Neural progenitor cell (in vitro differentiated cells): ENCODE data around the gene VDAC2. TPM values are rescaled to one million over a fixed set of nuclear protein-coding genes. Genes with fewer than 3 reads are reported as not detected.
A peak's percentile ranks its signal among the peaks of the same experiment; 100 is the strongest.

Experiments
- DNase-seq: peaks from one replicate; pipeline ENCODE4 v3.0.0-alpha.2; 2016; ENCODE audit warnings: low spot score
- H2AFZ ChIP-seq: fragments of 200-600 bp; sonication (generic); replicated peaks from 2 replicates; pipeline ENCODE4 v1.6.1; 2016; ENCODE audit warnings: antibody characterized with exemption
- H3F3A ChIP-seq: fragments of 200-600 bp; sonication (generic); 2 replicates; pipeline ENCODE4 v1.6.1; 2016; ENCODE audit warnings: antibody characterized with exemption, low read depth
- H3K27ac ChIP-seq: fragments of 200-600 bp; sonication (generic); 2 replicates; pipeline ENCODE4 v1.5.1; 2016; ENCODE audit warnings: mild to moderate bottlenecking
- H3K27me3 ChIP-seq: fragments of 200-600 bp; sonication (generic); 2 replicates; pipeline ENCODE4 v1.6.1; 2016; ENCODE audit warnings: mild to moderate bottlenecking, moderate library complexity
- H3K36me3 ChIP-seq: fragments of 200-600 bp; sonication (generic); 2 replicates; pipeline ENCODE4 v1.5.1; 2016
- H3K4me1 ChIP-seq: fragments of 200-600 bp; sonication (generic); 2 replicates; pipeline ENCODE4 v1.6.1; 2016; ENCODE audit warnings: mixed run types
- H3K4me2 ChIP-seq: fragments of 200-600 bp; sonication (generic); 2 replicates; pipeline ENCODE4 v1.6.1; 2016
- H3K4me3 ChIP-seq: fragments of 200-600 bp; sonication (generic); 2 replicates; pipeline ENCODE4 v1.5.1; 2016
- H3K79me2 ChIP-seq: fragments of 200-600 bp; sonication (generic); 2 replicates; pipeline ENCODE4 v1.6.1; 2016; ENCODE audit warnings: low read depth
- H3K9ac ChIP-seq: fragments of 200-600 bp; sonication (generic); 2 replicates; pipeline ENCODE4 v1.6.1; 2016
- H3K9me3 ChIP-seq: fragments of 200-600 bp; sonication (generic); 2 replicates; pipeline ENCODE4 v1.5.1; 2016; ENCODE audit warnings: low read depth
- H4K20me1 ChIP-seq: fragments of 200-600 bp; sonication (generic); 2 replicates; pipeline ENCODE4 v1.6.1; 2016; ENCODE audit warnings: low read depth
- H3K27ac Mint-ChIP-seq: 3 replicates; pipeline ENCODE4 v1.8.0; 2021; ENCODE audit warnings: mixed read lengths
- H3K27me3 Mint-ChIP-seq: 2 replicates; pipeline ENCODE4 v1.8.0; 2022; ENCODE audit warnings: low read depth, mild to moderate bottlenecking, inconsistent platforms, moderate library complexity, mixed read lengths; ENCODE audit not compliant: insufficient read depth
- H3K36me3 Mint-ChIP-seq: 3 replicates; pipeline ENCODE4 v1.8.0; 2021; ENCODE audit warnings: mixed read lengths
- H3K4me1 Mint-ChIP-seq: 3 replicates; pipeline ENCODE4 v1.8.0; 2021; ENCODE audit warnings: mixed read lengths
- H3K4me3 Mint-ChIP-seq: 3 replicates; pipeline ENCODE4 v1.8.0; 2021; ENCODE audit warnings: mild to moderate bottlenecking, moderate library complexity, mixed read lengths
- H3K9me3 Mint-ChIP-seq: 3 replicates; pipeline ENCODE4 v1.8.0; 2020; ENCODE audit warnings: mixed read lengths
- EZH2 ChIP-seq: fragments of 200-600 bp; sonication (generic); IDR thresholded peaks from 2 replicates; pipeline ENCODE4 v1.6.1; 2017; ENCODE audit warnings: antibody characterized with exemption, mild to moderate bottlenecking, moderate library complexity
- EZH2phosphoT487 ChIP-seq: fragments of 200-600 bp; sonication (generic); IDR thresholded peaks from 2 replicates; pipeline ENCODE4 v1.6.1; 2017; ENCODE audit warnings: antibody characterized with exemption
- total RNA-seq: library from RNA; depleted of rRNA; stranded (reverse); fragments of >200 nt; gene quantifications from 2 replicates; pipeline ENCODE4 v1.2.3, GENCODE V29; 2015; ENCODE audit warnings: low replicate concordance
- TF ChIP-seq, protein P1 (sequence below): fragments of 200-600 bp; sonication (generic); IDR thresholded peaks from 2 replicates; pipeline ENCODE4 v1.5.1; 2017; ENCODE audit warnings: antibody characterized with exemption, mild to moderate bottlenecking

VDAC2 gene
- total RNA-seq, 1 donor from 2014 or later: 341 TPM

DNA sequence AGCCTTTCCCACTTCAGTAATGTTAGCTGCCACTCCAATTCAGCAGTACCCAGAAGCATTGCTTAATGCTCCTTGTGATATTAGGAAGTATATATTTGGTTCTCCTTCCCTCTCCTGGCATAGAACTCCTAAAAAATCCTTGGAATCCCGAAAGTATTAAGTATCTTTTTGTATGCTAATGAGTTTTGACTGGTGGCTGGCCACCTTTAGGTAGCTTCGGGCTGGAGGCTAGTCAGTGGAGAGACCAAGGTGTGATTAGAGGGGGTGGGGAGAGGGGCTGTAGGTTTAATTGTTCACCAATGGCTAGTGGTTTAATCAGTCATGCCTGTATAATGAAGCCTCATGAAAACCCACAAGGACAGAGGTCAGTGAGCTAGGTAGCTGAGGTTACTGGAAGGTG is 12.9 kb downstream of the VDAC2 start:
- Mint-ChIP-seq H3K27ac (no peak overlapping the region), H3K27me3 (no peaks in the 10 kb centered on the region), H3K36me3 (peaks cover 38% of the 10 kb centered on the region), H3K4me1 (peaks cover 36% of the 10 kb centered on the region), H3K9me3 (no peaks in the 10 kb centered on the region), H3K4me3 (no peak overlapping the region)
- TF ChIP-seq, protein P1, sequence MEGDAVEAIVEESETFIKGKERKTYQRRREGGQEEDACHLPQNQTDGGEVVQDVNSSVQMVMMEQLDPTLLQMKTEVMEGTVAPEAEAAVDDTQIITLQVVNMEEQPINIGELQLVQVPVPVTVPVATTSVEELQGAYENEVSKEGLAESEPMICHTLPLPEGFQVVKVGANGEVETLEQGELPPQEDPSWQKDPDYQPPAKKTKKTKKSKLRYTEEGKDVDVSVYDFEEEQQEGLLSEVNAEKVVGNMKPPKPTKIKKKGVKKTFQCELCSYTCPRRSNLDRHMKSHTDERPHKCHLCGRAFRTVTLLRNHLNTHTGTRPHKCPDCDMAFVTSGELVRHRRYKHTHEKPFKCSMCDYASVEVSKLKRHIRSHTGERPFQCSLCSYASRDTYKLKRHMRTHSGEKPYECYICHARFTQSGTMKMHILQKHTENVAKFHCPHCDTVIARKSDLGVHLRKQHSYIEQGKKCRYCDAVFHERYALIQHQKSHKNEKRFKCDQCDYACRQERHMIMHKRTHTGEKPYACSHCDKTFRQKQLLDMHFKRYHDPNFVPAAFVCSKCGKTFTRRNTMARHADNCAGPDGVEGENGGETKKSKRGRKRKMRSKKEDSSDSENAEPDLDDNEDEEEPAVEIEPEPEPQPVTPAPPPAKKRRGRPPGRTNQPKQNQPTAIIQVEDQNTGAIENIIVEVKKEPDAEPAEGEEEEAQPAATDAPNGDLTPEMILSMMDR: no peak
- TF ChIP-seq EZH2 (no peak), EZH2phosphoT487 (no peak)
- Histone ChIP-seq H2AFZ (no peak overlapping the region), H3K4me2 (no peak overlapping the region), H3K9me3 (no peaks in the 10 kb centered on the region), H3K9ac (no peak overlapping the region), H3K4me3 (no peak overlapping the region), H4K20me1 (peaks cover 76% of the 10 kb centered on the region), H3K4me1 (peaks cover 41% of the 10 kb centered on the region), H3F3A (peaks cover 63% of the 10 kb centered on the region), H3K79me2 (peaks cover 95% of the 10 kb centered on the region), H3K27ac (peak overlapping the region; percentile 89), H3K27me3 (no peaks in the 10 kb centered on the region), H3K36me3 (peaks cover 18% of the 10 kb centered on the region)
- DNase-seq: no peak

DNA sequence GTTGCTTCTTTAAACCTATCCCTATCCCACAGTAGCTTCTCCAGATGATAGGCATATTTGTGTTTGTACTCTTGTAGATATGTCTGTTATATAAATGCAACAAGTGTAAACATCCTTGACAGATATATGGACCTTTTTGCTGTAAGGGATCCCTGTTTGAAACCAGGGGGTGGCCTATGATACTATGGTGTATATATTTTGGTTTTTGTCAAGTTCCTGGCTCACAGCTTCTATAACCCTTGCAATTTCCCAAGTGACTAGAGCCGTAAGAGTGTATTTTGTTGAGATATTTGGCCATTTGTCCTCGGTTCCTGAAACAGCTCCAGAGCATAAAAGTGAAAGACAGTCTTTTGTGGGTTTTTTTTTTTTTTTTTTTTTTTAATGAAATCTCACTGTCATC is 15.5 kb downstream of the VDAC2 start:
- Histone ChIP-seq H3K4me2 (peak overlapping the region; percentile 55), H3K36me3 (peaks cover 13% of the 10 kb centered on the region), H3K4me1 (peaks cover 41% of the 10 kb centered on the region), H3F3A (peaks cover 76% of the 10 kb centered on the region), H3K27ac (peak overlapping the region; percentile 89), H3K27me3 (no peaks in the 10 kb centered on the region), H3K4me3 (no peak overlapping the region), H2AFZ (no peak overlapping the region), H4K20me1 (peaks cover 85% of the 10 kb centered on the region), H3K9ac (no peak overlapping the region), H3K79me2 (peaks cover 80% of the 10 kb centered on the region), H3K9me3 (no peaks in the 10 kb centered on the region)
- DNase-seq: no peak
- H3K36me3 Mint-ChIP-seq: peaks cover 39% of the 10 kb centered on the region
- no peak for TF ChIP-seq EZH2phosphoT487
- TF ChIP-seq, protein P1: no peak
- TF ChIP-seq EZH2: no peak
- peaks cover 37% of the 10 kb centered on the region for H3K4me1 Mint-ChIP-seq
- peaks cover 4% of the 10 kb centered on the region for H3K27me3 Mint-ChIP-seq
- H3K27ac Mint-ChIP-seq: peak overlapping the region; percentile 34
- no peak overlapping the region for H3K4me3 Mint-ChIP-seq
- no peaks in the 10 kb centered on the region for H3K9me3 Mint-ChIP-seq

DNA sequence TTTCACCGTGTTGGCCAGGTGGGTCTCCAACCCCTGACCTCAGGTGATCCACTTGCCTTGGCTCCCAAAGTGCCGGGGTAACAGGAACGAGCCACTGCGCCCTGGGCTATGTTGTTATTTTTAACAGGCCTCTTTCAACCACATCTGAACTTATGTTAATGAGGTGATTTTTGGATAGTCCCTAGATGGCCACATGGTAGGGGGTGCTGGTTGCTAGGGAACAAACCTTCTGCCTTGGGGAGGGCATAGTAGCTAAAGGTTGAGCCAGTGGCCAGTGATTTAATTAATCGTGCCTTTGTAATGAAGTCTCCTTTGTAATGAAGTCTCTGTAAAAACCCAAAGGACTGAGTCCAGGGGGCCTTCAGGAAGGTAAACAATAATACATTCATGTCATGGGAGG is 16.1 kb downstream of the VDAC2 start:
- peaks cover 4% of the 10 kb centered on the region for H3K27me3 Mint-ChIP-seq
- Histone ChIP-seq H3K27me3 (no peaks in the 10 kb centered on the region), H3K9ac (no peak overlapping the region), H3F3A (peaks cover 79% of the 10 kb centered on the region), H3K4me1 (peaks cover 41% of the 10 kb centered on the region), H3K9me3 (no peaks in the 10 kb centered on the region), H3K79me2 (peaks cover 74% of the 10 kb centered on the region), H3K27ac (peak overlapping the region; percentile 89), H3K4me2 (peak overlapping the region; percentile 55), H4K20me1 (peaks cover 83% of the 10 kb centered on the region), H3K4me3 (no peak overlapping the region), H3K36me3 (peaks cover 17% of the 10 kb centered on the region), H2AFZ (no peak overlapping the region)
- H3K36me3 Mint-ChIP-seq: peaks cover 40% of the 10 kb centered on the region
- TF ChIP-seq EZH2phosphoT487: no peak
- TF ChIP-seq, protein P1: no peak
- TF ChIP-seq EZH2: no peak
- peak; percentile 56 for DNase-seq
- no peak overlapping the region for H3K4me3 Mint-ChIP-seq
- peaks cover 37% of the 10 kb centered on the region for H3K4me1 Mint-ChIP-seq
- no peak overlapping the region for H3K27ac Mint-ChIP-seq
- H3K9me3 Mint-ChIP-seq: no peaks in the 10 kb centered on the region
